Coronary artery (tissue), 2 donors: Measurements from ENCODE around the gene ARID3B.
A peak's percentile ranks its signal among the peaks of the same experiment; 100 is the strongest.

Experiments
- DNase-seq: peaks from one replicate; pipeline ENCODE4 v3.0.0-alpha.2; 2017; ENCODE audit warnings: low spot score
- H3K27ac ChIP-seq, 2 donors: fragments of 200-600 bp; sonication (generic); one replicate each; pipeline ENCODE4 v1.5.1; 2016 to 2019
- H3K4me3 ChIP-seq: fragments of 200-600 bp; sonication (generic); 2 replicates; pipeline ENCODE4 v1.5.1; 2016; ENCODE audit warnings: mild to moderate bottlenecking, moderate library complexity
- CTCF ChIP-seq: fragments of 200-600 bp; sonication (generic); IDR thresholded peaks from one replicate; pipeline ENCODE4 v1.5.1; 2019; ENCODE audit warnings: antibody characterized with exemption

The ARID3B gene

GRCh38 chr15:74540761-74541493 is at the start of gene ARID3B:
Gene ARID3B (plus strand): TSS chr15:74541220. CDS start chr15:74543937, 2,717 bp downstream.
- H3K27ac ChIP-seq = peak within 1 kb of the TSS; percentile 69 to 80
- peak; percentile 98 for DNase-seq
- TF ChIP-seq CTCF = no peak

GRCh38 chr15:74496648-74497047 is 44.4 kb upstream of the ARID3B start:
- Histone ChIP-seq H3K27ac (no peak overlapping the region), H3K4me3 (no peak overlapping the region)
- no peak for DNase-seq
- no peak for TF ChIP-seq CTCF

More at GRCh38 chr15:74540761-74541493, at the start of gene ARID3B:
- peak within 1 kb of the TSS; percentile 84 for H3K4me3 ChIP-seq

- H3K27ac ChIP-seq = no peak overlapping the region
- H3K4me3 ChIP-seq = no peak overlapping the region
- no peak for DNase-seq
- TF ChIP-seq CTCF = no peak
Observed at GRCh38 chr15:74497584-74497983, 43.4 kb upstream of the ARID3B start.

GRCh38 chr15:74499366-74499765 is 41.7 kb upstream of the ARID3B start:
- H3K4me3 ChIP-seq = no peak overlapping the region
- TF ChIP-seq CTCF = no peak
- no peak for DNase-seq
- H3K27ac ChIP-seq = no peak overlapping the region

- no peak overlapping the region for H3K4me3 ChIP-seq
- no peak for TF ChIP-seq CTCF
- no peak overlapping the region for H3K27ac ChIP-seq
- DNase-seq = no peak
Observed at GRCh38 chr15:74500401-74500800, 40.6 kb upstream of the ARID3B start.

- Histone ChIP-seq H3K27ac (no peak overlapping the region), H3K4me3 (no peak overlapping the region)
- TF ChIP-seq CTCF = no peak
- no peak for DNase-seq
Observed at GRCh38 chr15:74502301-74502700, 38.7 kb upstream of the ARID3B start.

- no peak for TF ChIP-seq CTCF
- no peak overlapping the region for H3K4me3 ChIP-seq
- no peak for DNase-seq
- H3K27ac ChIP-seq = no peak overlapping the region
Observed at GRCh38 chr15:74504418-74504817, 36.6 kb upstream of the ARID3B start.
